ENCODE data around the gene SH3RF2. TPM values are rescaled to one million over a fixed set of nuclear protein-coding genes. Genes with fewer than 3 reads are reported as not detected.

The SH3RF2 gene
- total and polyA plus RNA-seq, 2 donors (not counting 3 experiments of a cell fraction or from before 2014, with no cell fraction given), result 0.54 to 0.84 TPM

GRCh38 chr5:145941448-145942130 is 5.2 kb downstream of the SH3RF2 start:
- intact Hi-C loops (cut with micrococcal nuclease) (no loop called here), dilution Hi-C loops (cut with MboI; ENCODE audit: extremely low pct_ligation_motif_present, low sequenced_read_pairs) (no loop called here)
- Histone ChIP-seq H3K4me1 (ENCODE audit: control insufficient read depth, extremely low read depth, insufficient read depth, low read length) (peaks cover 3% of the 10 kb centered on the region), H3K9me1 (replicated peaks; ENCODE audit: control insufficient read depth, extremely low read depth, insufficient read depth, low read length) (no peaks in the 10 kb centered on the region), H3K79me2 (ENCODE audit: control insufficient read depth, insufficient read depth, low read length) (no peaks in the 10 kb centered on the region), H3K9me3 (replicated peaks; ENCODE audit: control insufficient read depth, insufficient read depth, low read length) (no peaks in the 10 kb centered on the region), H3K27ac (ENCODE audit: insufficient read depth, low read depth, low read length) (no peak overlapping the region), H3K9ac (replicated peaks; ENCODE audit: extremely low read depth, insufficient read depth, low read length) (no peak overlapping the region), H3K4me3 (replicated peaks in 1 of 3; ENCODE audit: insufficient read depth in 1 of 3, low read depth in 1 of 3, low read length in 3 of 3) (no peak overlapping the region), H2AFZ (ENCODE audit: low read depth, low read length) (no peak overlapping the region), H4K20me1 (replicated peaks; ENCODE audit: control insufficient read depth, extremely low read depth, insufficient read depth, low read length) (no peaks in the 10 kb centered on the region), H3K36me3 (ENCODE audit: control insufficient read depth in 2 of 2, extremely low read depth in 1 of 2, insufficient read depth in 2 of 2, low read length in 2 of 2) (no peaks in the 10 kb centered on the region), H3K4me2 (ENCODE audit: insufficient read depth, low read length) (no peak overlapping the region), H3K27me3 (ENCODE audit: control insufficient read depth in 2 of 2, insufficient read depth in 2 of 2, low read length in 2 of 2) (peaks cover 0 to 11% of the 10 kb centered on the region in 2 experiments)
- TF ChIP-seq EZH2 (IDR thresholded peaks at IDR 0.05; ENCODE audit: borderline replicate concordance, low read depth, low read length, severe bottlenecking), result no peak
- no peak for TF ChIP-seq CTCF (IDR thresholded peaks at IDR 0.05; ENCODE audit: extremely low read depth in 1 of 2, insufficient read depth in 1 of 2, low read depth in 1 of 2, low read length in 2 of 2)
- no peak for TF ChIP-seq MYC (IDR thresholded peaks at IDR 0.05; ENCODE audit: low read depth, low read length)
- TF ChIP-seq POLR2AphosphoS5 (IDR thresholded peaks at IDR 0.05; ENCODE audit: insufficient read depth, low read depth, low read length), result no peak
- no peak for TF ChIP-seq GATA2 (IDR thresholded peaks at IDR 0.05; ENCODE audit: insufficient read depth, insufficient read length, low read depth, low read length)
- no peak for TF ChIP-seq POLR2A (IDR thresholded peaks at IDR 0.05; ENCODE audit: low read depth, low read length)
- TF ChIP-seq MAX (IDR thresholded peaks at IDR 0.05; ENCODE audit: insufficient read depth, insufficient read length), result no peak
- TF ChIP-seq JUN (IDR thresholded peaks at IDR 0.05; ENCODE audit: borderline replicate concordance, insufficient read depth, insufficient read length, low read depth), result no peak
- no peak for TF ChIP-seq FOS (IDR thresholded peaks at IDR 0.05; ENCODE audit: borderline replicate concordance, insufficient read depth, low read length)
- CTCF ChIA-PET, result interaction anchor here (0.8 to 1.6 kb wide), 2 partner anchors 33 to 39 kb away, joined by 3 to 4 read pairs; no protein-coding TSS in a partner anchor
- no TSS peak for BruUV-seq (replicated peaks)
- DNase-seq (ENCODE audit: low read depth, low spot score) (no peak), FAIRE-seq (no peak)
- POLR2A ChIA-PET, result no interaction called here
